DMS153 treated with DMSO at 0.1 percent for 48 hours (cell line): ENCODE data around the gene BCS1L.
A peak's percentile ranks its signal among the peaks of the same experiment; 100 is the strongest.

Experiments
- DNase-seq: peaks from one replicate; lab custom pipeline; 2025; ENCODE audit not compliant: unreplicated experiment; lab: John Stamatoyannopoulos, UW

BCS1L gene

GRCh38 chr2:218711550-218711929 lies 52.1 kb downstream of the BCS1L start:
- DNase-seq = peak; percentile 35
